Upper lobe of right lung (tissue), 1 donor: Measurements from ENCODE around the gene ZNF227. TPM values are rescaled to one million over a fixed set of nuclear protein-coding genes. Genes with fewer than 3 reads are reported as not detected.

ENCODE experiments used
- ATAC-seq: fragments of 200-7000 bp; cut with Tn5 transposase; one replicate; pipeline ENCODE4 v1.9.1; 2020; ENCODE audit warnings: mild to moderate bottlenecking, moderate library complexity
- DNase-seq: peaks from one replicate; pipeline ENCODE4 v3.0.0-alpha.2; 2020
- H3K27ac ChIP-seq: fragments of 200-600 bp; one replicate; pipeline ENCODE4 v1.8.0; 2022
- H3K27me3 ChIP-seq: fragments of 200-600 bp; one replicate; pipeline ENCODE4 v1.8.0; 2022; ENCODE audit warnings: mild to moderate bottlenecking
- H3K36me3 ChIP-seq: fragments of 200-600 bp; one replicate; pipeline ENCODE4 v1.8.0; 2022
- H3K4me1 ChIP-seq: fragments of 200-600 bp; one replicate; pipeline ENCODE4 v1.8.0; 2022
- H3K4me3 ChIP-seq: fragments of 200-600 bp; one replicate; pipeline ENCODE4 v1.8.0; 2022; ENCODE audit warnings: mild to moderate bottlenecking
- H3K9me3 ChIP-seq: fragments of 200-600 bp; one replicate; pipeline ENCODE4 v1.8.0; 2022
- intact Hi-C: fragments of 100-400 bp; cut with DNase I; formaldehyde crosslinking; loops from one replicate; pipeline ENCODE4 v1.11.0; 2022
- total RNA-seq: library from RNA; stranded (reverse); fragmentation: NEBNext Ultra II Directional; extraction: Animal tissue kit (Norgen Biotek cat#: 25700); gene quantifications from one replicate; pipeline ENCODE4 v1.2.1, GENCODE V29; 2021
- TF ChIP-seq, protein P1 (sequence below): fragments of 200-600 bp; IDR thresholded peaks from one replicate; pipeline ENCODE4 v1.8.0; 2022; ENCODE audit warnings: antibody characterized with exemption
- donor health status: DM: no; HTN: yes; CAD: no; lungs with severe emphysema.

Gene ZNF227
- total RNA-seq, 1 donor from 2014 or later: 17.0 TPM

DNA sequence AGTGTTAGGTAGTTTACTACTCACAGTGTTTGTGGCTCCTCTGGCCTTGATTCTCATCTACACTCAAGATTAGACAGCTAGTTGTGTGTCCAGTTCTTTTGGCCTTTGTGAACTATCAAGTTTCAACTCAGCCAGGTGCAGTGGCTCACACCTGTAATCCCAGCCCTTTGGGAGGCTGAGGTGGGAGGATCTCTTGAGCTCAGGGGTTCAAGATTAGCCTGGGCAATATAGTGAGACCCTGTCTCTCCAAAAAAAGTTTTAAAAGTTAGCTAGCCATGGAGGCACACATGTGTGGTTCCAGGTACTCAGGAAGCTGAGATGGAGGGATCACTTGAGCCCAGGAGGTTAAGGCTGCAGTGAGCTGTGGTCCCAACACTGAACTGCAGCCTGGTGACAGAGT lies 31.4 kb upstream of the ZNF227 start:
- Histone ChIP-seq H3K27me3 (no peaks in the 10 kb centered on the region), H3K4me1 (no peaks in the 10 kb centered on the region), H3K36me3 (peaks cover 6% of the 10 kb centered on the region), H3K4me3 (no peak overlapping the region), H3K9me3 (peaks cover 57% of the 10 kb centered on the region), H3K27ac (no peak overlapping the region)
- DNase-seq: no peak
- intact Hi-C loops: no loop called here
- ATAC-seq: no peak
- TF ChIP-seq, protein P1, sequence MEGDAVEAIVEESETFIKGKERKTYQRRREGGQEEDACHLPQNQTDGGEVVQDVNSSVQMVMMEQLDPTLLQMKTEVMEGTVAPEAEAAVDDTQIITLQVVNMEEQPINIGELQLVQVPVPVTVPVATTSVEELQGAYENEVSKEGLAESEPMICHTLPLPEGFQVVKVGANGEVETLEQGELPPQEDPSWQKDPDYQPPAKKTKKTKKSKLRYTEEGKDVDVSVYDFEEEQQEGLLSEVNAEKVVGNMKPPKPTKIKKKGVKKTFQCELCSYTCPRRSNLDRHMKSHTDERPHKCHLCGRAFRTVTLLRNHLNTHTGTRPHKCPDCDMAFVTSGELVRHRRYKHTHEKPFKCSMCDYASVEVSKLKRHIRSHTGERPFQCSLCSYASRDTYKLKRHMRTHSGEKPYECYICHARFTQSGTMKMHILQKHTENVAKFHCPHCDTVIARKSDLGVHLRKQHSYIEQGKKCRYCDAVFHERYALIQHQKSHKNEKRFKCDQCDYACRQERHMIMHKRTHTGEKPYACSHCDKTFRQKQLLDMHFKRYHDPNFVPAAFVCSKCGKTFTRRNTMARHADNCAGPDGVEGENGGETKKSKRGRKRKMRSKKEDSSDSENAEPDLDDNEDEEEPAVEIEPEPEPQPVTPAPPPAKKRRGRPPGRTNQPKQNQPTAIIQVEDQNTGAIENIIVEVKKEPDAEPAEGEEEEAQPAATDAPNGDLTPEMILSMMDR: no peak

DNA sequence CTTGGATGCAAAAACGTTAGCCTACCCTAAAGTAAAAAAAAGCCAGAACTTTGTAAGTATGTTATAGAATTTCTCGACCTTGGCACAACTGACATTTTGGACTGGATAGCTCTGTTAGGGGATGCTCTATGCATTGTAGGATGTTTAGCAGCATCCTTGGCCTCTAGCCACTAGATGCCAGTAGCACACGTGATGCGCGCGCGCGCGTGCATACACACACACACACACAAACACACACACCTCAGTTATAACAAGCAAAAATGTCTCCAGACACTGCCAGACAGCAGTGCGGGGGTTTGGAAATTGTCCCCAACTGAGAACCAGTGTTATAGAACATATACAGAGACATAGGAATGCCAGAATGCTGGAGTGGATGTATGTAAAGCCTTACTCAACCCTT lies 30.2 kb upstream of the ZNF227 start:
- no peaks in the 10 kb centered on the region for H3K4me1 ChIP-seq
- H3K9me3 ChIP-seq: peaks cover 52% of the 10 kb centered on the region
- H3K27ac ChIP-seq: no peak overlapping the region
- TF ChIP-seq, protein P1: no peak
- DNase-seq (no peak), ATAC-seq (no peak)
- no peaks in the 10 kb centered on the region for H3K27me3 ChIP-seq
- H3K4me3 ChIP-seq: no peak overlapping the region
- intact Hi-C loops: no loop called here
- no peaks in the 10 kb centered on the region for H3K36me3 ChIP-seq

DNA sequence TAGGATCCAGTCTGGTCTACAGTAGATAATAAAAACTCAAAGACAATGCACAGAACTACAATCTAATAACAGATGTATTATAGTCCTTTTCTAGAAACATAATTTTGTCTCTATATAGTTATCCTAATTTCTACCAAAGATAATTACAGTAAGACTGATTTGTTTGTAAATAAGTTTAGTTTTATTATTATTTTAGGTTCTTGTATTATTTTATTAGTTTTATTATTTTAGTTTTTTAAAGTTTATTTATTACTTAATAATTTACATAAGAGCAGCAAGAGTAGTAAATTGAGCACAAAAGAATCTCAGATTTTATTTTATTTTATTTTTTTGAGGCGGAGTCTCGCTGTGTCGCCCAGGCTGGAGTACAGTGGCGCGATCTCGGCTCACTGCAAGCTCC lies 22.3 kb upstream of the ZNF227 start:
- Histone ChIP-seq H3K4me3 (no peak overlapping the region), H3K27ac (no peak overlapping the region), H3K27me3 (no peaks in the 10 kb centered on the region), H3K36me3 (no peaks in the 10 kb centered on the region), H3K4me1 (no peaks in the 10 kb centered on the region), H3K9me3 (peaks cover 25% of the 10 kb centered on the region)
- no peak for ATAC-seq
- DNase-seq: no peak
- TF ChIP-seq, protein P1: no peak
- intact Hi-C loops: no loop called here

DNA sequence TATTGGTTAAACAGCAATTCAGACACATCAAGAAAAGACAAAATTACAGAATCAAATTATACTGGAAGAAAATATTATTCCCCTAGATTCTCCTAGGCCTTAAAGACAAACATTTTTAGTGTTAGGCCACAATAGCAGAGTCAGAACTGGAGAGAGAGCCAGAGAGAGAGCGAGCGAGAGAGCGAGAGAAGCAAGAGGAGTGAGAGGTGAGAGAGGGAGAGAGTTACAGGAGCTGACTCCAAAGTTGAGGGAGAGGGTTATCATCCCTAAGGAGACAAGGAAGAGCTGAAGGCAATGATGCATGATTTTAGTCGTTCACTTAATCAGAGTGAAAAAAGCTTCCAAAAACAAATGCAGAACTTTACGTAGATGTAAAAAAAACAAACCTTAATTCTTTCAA lies 20.2 kb upstream of the ZNF227 start:
- Histone ChIP-seq H3K9me3 (peaks cover 25% of the 10 kb centered on the region), H3K4me1 (no peaks in the 10 kb centered on the region), H3K4me3 (no peak overlapping the region), H3K36me3 (no peaks in the 10 kb centered on the region), H3K27me3 (no peaks in the 10 kb centered on the region), H3K27ac (no peak overlapping the region)
- TF ChIP-seq, protein P1: no peak
- intact Hi-C loops: no loop called here
- ATAC-seq: no peak
- DNase-seq: no peak

DNA sequence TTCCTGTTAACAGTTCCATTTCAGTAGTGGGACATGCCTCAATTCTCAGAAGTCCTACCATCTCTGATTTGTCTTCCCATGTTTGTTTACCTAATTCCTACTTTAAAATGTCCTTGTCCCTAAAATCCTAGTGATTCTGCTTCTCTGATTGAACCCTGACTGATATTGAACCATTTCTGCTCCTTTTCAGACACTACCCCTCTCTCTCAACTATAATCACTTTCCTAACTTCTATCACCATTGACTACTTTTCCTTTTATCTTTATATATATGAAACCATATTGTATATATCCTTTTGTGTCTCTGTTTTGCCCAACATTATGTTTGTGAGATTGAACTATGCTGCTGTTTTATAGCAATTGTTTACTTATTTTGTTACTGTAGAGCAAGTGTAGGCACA lies 15.6 kb upstream of the ZNF227 start:
- TF ChIP-seq, protein P1: no peak
- no peak overlapping the region for H3K4me3 ChIP-seq
- no peak overlapping the region for H3K27ac ChIP-seq
- no peaks in the 10 kb centered on the region for H3K27me3 ChIP-seq
- DNase-seq (no peak), ATAC-seq (no peak)
- intact Hi-C loops: no loop called here
- H3K36me3 ChIP-seq: no peaks in the 10 kb centered on the region
- H3K4me1 ChIP-seq: no peaks in the 10 kb centered on the region
- peaks cover 24% of the 10 kb centered on the region for H3K9me3 ChIP-seq

DNA sequence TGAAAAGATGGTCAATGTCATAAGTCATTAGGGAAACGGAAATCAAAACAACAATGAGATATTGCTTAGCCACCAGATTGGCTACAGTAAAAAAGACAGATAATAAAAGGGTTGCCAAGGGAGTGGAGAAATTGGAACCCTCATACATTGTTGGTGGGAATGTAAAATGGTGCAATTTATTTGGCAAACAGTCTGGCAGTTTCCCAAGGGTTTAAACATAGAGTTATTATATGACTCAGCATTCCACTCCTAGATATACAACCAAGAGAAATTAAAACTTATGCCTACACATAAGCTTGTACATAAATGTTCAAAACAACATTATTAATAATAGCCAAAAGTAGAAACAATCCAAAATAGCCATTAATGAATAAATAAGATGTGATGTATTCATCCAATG lies 9.9 kb upstream of the ZNF227 start:
- intact Hi-C loops: no loop called here
- TF ChIP-seq, protein P1: no peak
- no peaks in the 10 kb centered on the region for H3K36me3 ChIP-seq
- ATAC-seq (no peak), DNase-seq (no peak)
- no peaks in the 10 kb centered on the region for H3K4me1 ChIP-seq
- H3K4me3 ChIP-seq: no peak overlapping the region
- H3K27me3 ChIP-seq: peaks cover 6% of the 10 kb centered on the region
- no peaks in the 10 kb centered on the region for H3K9me3 ChIP-seq
- H3K27ac ChIP-seq: no peak overlapping the region
